Activated CD4-positive, alpha-beta T cell treated with anti-CD3 and anti-CD28 coated beads for 36 hours (primary cell): ENCODE data around the gene PKD1L1. TPM values are rescaled to one million over a fixed set of nuclear protein-coding genes. Genes with fewer than 3 reads are reported as not detected.

Source experiments
- ATAC-seq: fragments of 200-7000 bp; cut with Tn5 transposase; one replicate; pipeline ENCODE4 v1.10.0; 2021; ENCODE audit warnings: mild to moderate bottlenecking, moderate library complexity
- CTCF ChIA-PET: fragments of 350-600 bp; sonication (Branson Sonifier 250); formaldehyde crosslinking; loops from one replicate; lab custom pipeline; 2021; ENCODE audit warnings: antibody characterized with exemption; lab: Charles Lee
- POLR2A ChIA-PET: fragments of 350-600 bp; sonication (Branson Sonifier 250); formaldehyde crosslinking; loops from one replicate; lab custom pipeline; 2021; ENCODE audit warnings: antibody characterized with exemption, inconsistent platforms; lab: Charles Lee
- DNase-seq: peaks from one replicate; pipeline ENCODE4 v3.0.0-alpha.2; 2020
- H3K27ac Mint-ChIP-seq: one replicate; pipeline ENCODE4 v1.8.0; 2021; ENCODE audit warnings: mixed read lengths
- H3K27me3 Mint-ChIP-seq: one replicate; pipeline ENCODE4 v1.8.0; 2021; ENCODE audit warnings: mixed read lengths
- H3K36me3 Mint-ChIP-seq: one replicate; pipeline ENCODE4 v1.8.0; 2021; ENCODE audit warnings: low read depth, mixed read lengths
- H3K4me1 Mint-ChIP-seq: one replicate; pipeline ENCODE4 v1.8.0; 2021; ENCODE audit warnings: mixed read lengths
- H3K4me3 Mint-ChIP-seq: one replicate; pipeline ENCODE4 v1.8.0; 2021; ENCODE audit warnings: mild to moderate bottlenecking, moderate library complexity, mixed read lengths
- H3K9me3 Mint-ChIP-seq: one replicate; pipeline ENCODE4 v1.8.0; 2021; ENCODE audit warnings: low read depth, mixed read lengths
- intact Hi-C, 2 experiments: fragments of 100-400 bp; cut with DNase I in 1 of 2; cut with micrococcal nuclease in 1 of 2; formaldehyde crosslinking; loops; one replicate each; pipeline versions ENCODE4 v1.14.2 to v1.15.1; 2022 to 2024; cut with DNase I, micrococcal nuclease
- total RNA-seq, 2 experiments: library from RNA; stranded (reverse); gene quantifications; one replicate each; pipeline ENCODE4 v1.2.3, GENCODE V29; 2021

Gene PKD1L1
- total RNA-seq, 2 experiments from 2014 or later: 0.09 to 0.16 TPM

DNA sequence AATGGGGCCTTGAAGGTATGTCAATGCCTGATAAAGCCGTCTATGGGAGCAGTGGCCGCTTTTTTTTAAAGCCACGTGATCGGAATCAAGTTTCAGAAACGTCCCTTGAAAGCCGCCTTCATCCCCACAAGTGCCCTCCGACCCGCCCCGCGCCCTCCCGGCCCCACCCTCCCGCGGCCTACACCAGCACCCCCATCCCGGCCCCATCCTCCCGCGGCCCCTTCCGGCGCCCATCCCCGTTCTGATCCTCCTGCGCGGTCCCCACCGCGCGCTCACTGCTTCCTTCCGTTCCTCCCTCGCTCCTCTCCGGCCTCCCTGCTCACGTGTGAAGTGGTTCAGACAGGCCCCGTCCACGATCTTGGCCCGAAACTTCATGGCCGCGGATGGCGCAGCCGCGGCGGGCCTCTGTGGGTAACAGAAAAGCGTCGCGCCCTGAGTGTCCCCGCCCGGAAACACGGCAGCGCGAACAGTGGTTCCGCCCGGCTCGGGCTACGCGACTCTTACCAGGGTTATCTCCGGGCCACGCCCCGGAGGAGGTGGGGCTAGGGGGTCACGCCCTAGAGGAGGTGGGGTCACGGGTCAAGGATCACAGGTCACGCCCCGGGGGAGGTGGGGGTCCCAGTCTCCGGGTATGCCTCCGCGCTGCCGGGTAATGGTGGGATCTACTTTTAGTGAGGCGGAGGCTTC is 31.0 kb upstream of the PKD1L1 start, which contains the start of gene HUS1:
HUS1 (minus strand) TSS at position 471 of the 687 bp plus-strand sequence; CDS start at position 375, 96 bp downstream.
- H3K4me1 Mint-ChIP-seq: peaks cover 25% of the 10 kb centered on the region
- peak; percentile 98 for ATAC-seq
- H3K9me3 Mint-ChIP-seq: no peaks in the 10 kb centered on the region
- H3K4me3 Mint-ChIP-seq: peak within 1 kb of the TSS; percentile 88
- peak within 1 kb of the TSS; percentile 98 for H3K27ac Mint-ChIP-seq
- no peaks in the 10 kb centered on the region for H3K27me3 Mint-ChIP-seq
- H3K36me3 Mint-ChIP-seq: peaks cover 32% of the 10 kb centered on the region
- intact Hi-C loops: loop anchor here (1.0 to 10.0 kb wide), 6 partner anchors 12 to 276 kb away; partner anchors contain the start of genes C7orf57 (in 1 of the 2) and UPP1 (in 1 of the 2)
- DNase-seq: peak; percentile 95
- ChIA-PET POLR2A (no interaction called here), CTCF (interaction anchor here (1.7 to 1.8 kb wide), 2 partner anchors 10 to 131 kb away, joined by 9 to 12 read pairs; no protein-coding TSS in a partner anchor)

DNA sequence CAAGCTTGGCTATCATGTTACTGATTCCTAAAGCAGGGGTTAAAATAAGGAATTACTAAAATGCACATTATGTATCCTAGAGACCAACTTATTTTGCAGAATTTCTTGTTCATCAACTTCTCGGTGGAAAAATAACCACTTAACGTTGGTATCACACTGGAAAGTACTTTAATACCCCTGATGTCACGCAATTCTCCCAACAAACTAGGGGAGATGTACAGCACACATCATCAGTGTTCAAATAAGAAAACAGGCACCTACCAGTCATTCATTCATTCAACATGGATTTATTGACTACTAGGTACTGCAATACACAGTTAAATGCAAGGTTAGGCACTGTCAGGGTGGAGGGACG is 30.5 kb upstream of the PKD1L1 start:
- H3K4me3 Mint-ChIP-seq: peak overlapping the region; percentile 88
- DNase-seq (no peak), ATAC-seq (no peak)
- H3K9me3 Mint-ChIP-seq: no peaks in the 10 kb centered on the region
- intact Hi-C loops: loop anchor here (1.0 to 10.0 kb wide), 6 partner anchors 13 to 276 kb away; partner anchors contain the start of genes C7orf57 (in 1 of the 2) and UPP1 (in 1 of the 2)
- peaks cover 36% of the 10 kb centered on the region for H3K36me3 Mint-ChIP-seq
- peak overlapping the region; percentile 98 for H3K27ac Mint-ChIP-seq
- POLR2A ChIA-PET: no interaction called here
- CTCF ChIA-PET: interaction anchor here (0.7 to 1.8 kb wide), 8 partner anchors 10 to 257 kb away, joined by 3 to 12 read pairs (median 4); no protein-coding TSS in a partner anchor
- H3K27me3 Mint-ChIP-seq: no peaks in the 10 kb centered on the region
- peaks cover 30% of the 10 kb centered on the region for H3K4me1 Mint-ChIP-seq

DNA sequence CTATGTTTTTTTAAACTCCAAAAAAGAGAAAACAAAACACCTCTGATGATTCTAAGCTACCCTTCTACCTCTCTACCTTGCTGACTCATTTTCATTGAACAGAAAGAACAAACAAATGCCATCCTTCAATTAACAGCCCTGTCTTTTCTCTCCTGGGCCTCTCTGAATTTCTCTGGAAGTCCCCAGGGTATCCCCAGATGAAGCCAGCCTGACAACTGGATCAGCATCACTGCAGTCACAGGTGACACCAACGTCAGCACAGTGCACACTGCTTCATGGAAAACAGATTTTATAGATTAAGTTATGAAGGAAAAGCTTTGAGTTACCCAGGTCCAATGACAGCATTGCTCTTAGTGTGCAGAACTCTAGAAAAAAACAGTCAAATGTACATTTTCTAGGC is 25.5 kb upstream of the PKD1L1 start:
- Mint-ChIP-seq H3K4me1 (peaks cover 56% of the 10 kb centered on the region), H3K36me3 (peaks cover 69% of the 10 kb centered on the region), H3K27me3 (no peaks in the 10 kb centered on the region), H3K4me3 (no peak overlapping the region), H3K27ac (peak overlapping the region; percentile 83), H3K9me3 (no peaks in the 10 kb centered on the region)
- intact Hi-C loops: loop anchor here in 1 of 2 experiments (10.0 kb wide), 1 partner anchor 281 kb away; no protein-coding TSS in a partner anchor
- CTCF ChIA-PET: interaction anchor here (0.6 to 2.1 kb wide), 5 partner anchors 9 to 188 kb away, joined by 3 to 9 read pairs (median 3); no protein-coding TSS in a partner anchor
- peak; percentile 65 for ATAC-seq
- peak; percentile 34 for DNase-seq
- POLR2A ChIA-PET: interaction anchor here (0.6 kb wide), 2 partner anchors 84 to 113 kb away, joined by 5 to 6 read pairs; no protein-coding TSS in a partner anchor

GRCh38 chr7:47970761-47971160 is 22.5 kb upstream of the PKD1L1 start:
- intact Hi-C loops: loop anchor here in 1 of 2 experiments (10.0 kb wide), 1 partner anchor 284 kb away; no protein-coding TSS in a partner anchor
- H3K36me3 Mint-ChIP-seq: peaks cover 71% of the 10 kb centered on the region
- DNase-seq: no peak
- peaks cover 39% of the 10 kb centered on the region for H3K4me1 Mint-ChIP-seq
- ChIA-PET CTCF (no interaction called here), POLR2A (no interaction called here)
- no peaks in the 10 kb centered on the region for H3K9me3 Mint-ChIP-seq
- H3K27me3 Mint-ChIP-seq: no peaks in the 10 kb centered on the region
- H3K27ac Mint-ChIP-seq: peak overlapping the region; percentile 72
- no peak overlapping the region for H3K4me3 Mint-ChIP-seq
- no peak for ATAC-seq

DNA sequence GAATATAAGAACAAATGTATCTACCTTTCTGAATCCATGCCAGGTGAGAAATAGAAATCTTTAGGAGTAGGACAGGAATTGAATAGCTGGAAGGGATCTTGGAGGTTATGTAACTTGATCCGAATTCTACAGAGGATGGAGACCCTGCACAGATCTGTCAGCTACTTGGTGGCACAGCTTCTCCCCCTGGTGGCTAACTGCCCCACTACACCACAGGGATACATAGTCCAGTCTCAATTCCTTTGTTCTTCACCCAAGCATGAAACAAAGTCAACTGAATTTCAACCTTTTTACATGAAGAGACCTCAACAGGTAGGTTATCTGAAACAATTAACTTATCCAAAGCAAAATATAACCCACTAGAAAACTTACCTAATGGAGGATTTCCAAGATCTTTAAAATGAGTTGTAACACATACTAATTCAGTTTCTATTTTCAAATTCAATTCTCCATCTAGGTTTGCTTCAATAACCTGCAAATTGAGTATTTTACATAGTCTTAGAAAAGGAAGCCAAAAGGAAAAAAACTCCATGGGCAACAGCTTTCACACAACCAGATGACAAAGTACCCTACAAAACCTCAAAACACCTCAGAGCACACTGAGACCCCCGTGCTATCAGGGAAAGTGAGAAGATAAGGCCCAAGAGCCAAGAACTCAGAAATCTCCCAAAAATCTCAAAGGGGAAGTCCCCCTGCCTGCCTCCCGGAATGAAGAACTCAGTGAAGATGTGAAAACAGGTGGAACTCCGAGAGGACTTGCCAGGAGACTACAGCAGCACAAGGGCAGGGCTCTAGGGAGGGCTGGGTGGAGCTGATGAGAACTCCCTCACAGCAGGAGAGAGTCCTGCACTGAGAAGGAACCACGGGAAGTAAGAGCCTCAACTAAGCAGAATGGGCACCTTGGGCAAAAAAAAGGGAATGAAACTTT is 20.8 kb upstream of the PKD1L1 start:
- Mint-ChIP-seq H3K4me3 (no peak overlapping the region), H3K36me3 (peaks cover 74% of the 10 kb centered on the region), H3K27ac (no peak overlapping the region), H3K4me1 (peaks cover 32% of the 10 kb centered on the region), H3K9me3 (no peaks in the 10 kb centered on the region), H3K27me3 (no peaks in the 10 kb centered on the region)
- intact Hi-C loops: loop anchor here in 1 of 2 experiments (2.0 kb wide), 1 partner anchor 24 kb away; no protein-coding TSS in a partner anchor
- ChIA-PET POLR2A (no interaction called here), CTCF (interaction anchor here (0.5 to 3.3 kb wide), 13 partner anchors 9 to 330 kb away, joined by 3 to 20 read pairs (median 3); no protein-coding TSS in a partner anchor)
- ATAC-seq (peak; percentile 59), DNase-seq (peak; percentile 76)

GRCh38 chr7:47967708-47968107 is 19.4 kb upstream of the PKD1L1 start:
- Mint-ChIP-seq H3K9me3 (no peaks in the 10 kb centered on the region), H3K4me1 (peaks cover 18% of the 10 kb centered on the region), H3K27ac (no peak overlapping the region), H3K27me3 (no peaks in the 10 kb centered on the region), H3K36me3 (peaks cover 68% of the 10 kb centered on the region), H3K4me3 (no peak overlapping the region)
- DNase-seq: no peak
- POLR2A ChIA-PET: no interaction called here
- CTCF ChIA-PET: interaction anchor here (0.6 to 3.3 kb wide), 3 partner anchors 23 to 1510 kb away, joined by 3 to 20 read pairs (median 6); no protein-coding TSS in a partner anchor
- intact Hi-C loops: loop anchor here in 1 of 2 experiments (2.0 kb wide), 1 partner anchor 23 kb away; no protein-coding TSS in a partner anchor
- ATAC-seq: no peak

- no peaks in the 10 kb centered on the region for H3K9me3 Mint-ChIP-seq
- CTCF ChIA-PET: interaction anchor here (1.3 to 3.3 kb wide), 2 partner anchors 22 to 144 kb away, joined by 6 to 20 read pairs; no protein-coding TSS in a partner anchor
- intact Hi-C loops: no loop called here
Measured at GRCh38 chr7:47967123-47967522, 18.9 kb upstream of the PKD1L1 start.

DNA sequence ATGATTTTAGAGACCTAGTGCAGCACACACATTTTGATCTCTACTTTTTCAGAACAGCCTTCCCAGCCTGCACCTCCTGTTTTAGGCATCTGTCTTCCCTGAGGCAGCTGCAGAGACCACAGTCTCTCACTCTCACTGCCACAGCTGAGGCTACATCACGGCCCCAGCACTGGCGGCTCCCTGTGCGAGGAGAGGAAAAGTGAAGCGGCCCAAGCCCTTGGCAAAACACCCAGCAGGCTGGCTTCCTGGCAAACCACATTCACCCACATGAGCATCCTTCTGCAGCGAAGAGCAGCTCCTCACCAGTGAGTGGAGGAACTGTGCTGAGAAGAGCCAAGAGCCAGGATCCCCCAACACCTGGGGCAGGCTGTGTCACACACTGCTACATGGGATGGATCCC is 17.2 kb upstream of the PKD1L1 start:
- H3K4me1 Mint-ChIP-seq: peaks cover 10% of the 10 kb centered on the region
- H3K27me3 Mint-ChIP-seq: no peaks in the 10 kb centered on the region
- H3K27ac Mint-ChIP-seq: no peak overlapping the region
- no peak overlapping the region for H3K4me3 Mint-ChIP-seq
- POLR2A ChIA-PET: no interaction called here
- DNase-seq (no peak), ATAC-seq (no peak)
- H3K9me3 Mint-ChIP-seq: no peaks in the 10 kb centered on the region
- CTCF ChIA-PET: interaction anchor here (0.6 kb wide), 1 partner anchor 146 kb away, joined by 3 read pairs; no protein-coding TSS in a partner anchor
- H3K36me3 Mint-ChIP-seq: peaks cover 75% of the 10 kb centered on the region
- intact Hi-C loops: no loop called here

More at GRCh38 chr7:47967123-47967522, 18.9 kb upstream of the PKD1L1 start:
- H3K27me3 Mint-ChIP-seq: no peaks in the 10 kb centered on the region
- peaks cover 15% of the 10 kb centered on the region for H3K4me1 Mint-ChIP-seq
- no peak for DNase-seq
- POLR2A ChIA-PET: no interaction called here
- H3K36me3 Mint-ChIP-seq: peaks cover 69% of the 10 kb centered on the region
- H3K4me3 Mint-ChIP-seq: no peak overlapping the region
- no peak overlapping the region for H3K27ac Mint-ChIP-seq
- ATAC-seq: no peak

DNA sequence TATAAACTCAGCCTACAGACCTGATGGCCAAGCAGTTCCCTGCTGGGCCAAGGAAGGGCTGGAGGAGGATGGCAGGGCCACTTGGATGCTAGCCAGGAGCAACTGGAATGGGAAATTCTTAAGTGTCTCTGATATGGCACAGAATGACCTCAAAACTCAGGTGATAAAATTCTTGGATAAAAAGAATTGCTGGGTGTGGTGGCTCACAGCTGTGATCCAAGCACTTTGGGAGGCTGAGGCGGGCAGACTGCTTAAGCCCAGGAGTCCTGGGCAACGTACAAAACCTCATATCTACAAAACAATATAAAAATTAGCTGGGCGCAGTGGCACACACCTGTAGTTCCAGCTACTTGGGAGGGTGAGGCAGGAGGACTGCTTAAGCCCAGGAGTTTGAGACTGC is 14.0 kb upstream of the PKD1L1 start:
- Mint-ChIP-seq H3K27ac (no peak overlapping the region), H3K4me1 (peaks cover 5% of the 10 kb centered on the region), H3K4me3 (no peak overlapping the region), H3K9me3 (no peaks in the 10 kb centered on the region), H3K27me3 (no peaks in the 10 kb centered on the region), H3K36me3 (peaks cover 63% of the 10 kb centered on the region)
- intact Hi-C loops: no loop called here
- ChIA-PET CTCF (interaction anchor here (1.0 to 1.3 kb wide), 2 partner anchors 17 to 27 kb away, joined by 3 to 4 read pairs; no protein-coding TSS in a partner anchor), POLR2A (no interaction called here)
- DNase-seq (no peak), ATAC-seq (no peak)

- peaks cover 8% of the 10 kb centered on the region for H3K4me1 Mint-ChIP-seq
- no peaks in the 10 kb centered on the region for H3K9me3 Mint-ChIP-seq
- peaks cover 38% of the 10 kb centered on the region for H3K36me3 Mint-ChIP-seq
- no peak overlapping the region for H3K4me3 Mint-ChIP-seq
- H3K27me3 Mint-ChIP-seq: no peaks in the 10 kb centered on the region
- ATAC-seq (no peak), DNase-seq (no peak)
- ChIA-PET POLR2A (no interaction called here), CTCF (interaction anchor here (0.6 to 2.7 kb wide), 4 partner anchors 9 to 153 kb away, joined by 3 to 11 read pairs (median 4); partner anchors contain the start of gene PKD1L1)
- intact Hi-C loops: no loop called here
- no peak overlapping the region for H3K27ac Mint-ChIP-seq
Measured at GRCh38 chr7:47957156-47957555, 8.9 kb upstream of the PKD1L1 start.
